PC-3 (cell line): ENCODE data around the gene SLC12A3. TPM values are rescaled to one million over a fixed set of nuclear protein-coding genes. Genes with fewer than 3 reads are reported as not detected.

Experiments
- ATAC-seq: fragments of 200-7000 bp; cut with Tn5 transposase; 2 replicates; pipeline ENCODE4 v1.9.1; 2020; ENCODE audit warnings: mild to moderate bottlenecking, moderate library complexity
- Bru-seq: library from RNA; stranded (reverse); fragments of 400-500 nt; gene quantifications from one replicate; lab custom pipeline; 2021; lab: Mats Ljungman, UMichigan
- BruChase-seq, 2 experiments: library from RNA; stranded (reverse); fragments of 400-500 nt; gene quantifications; one replicate each; lab custom pipeline; 2021; lab: Mats Ljungman, UMichigan
- BruUV-seq: library from RNA; stranded (reverse); fragments of 400-500 nt; replicated peaks from 2 replicates; lab custom pipeline; 2021; lab: Mats Ljungman, UMichigan
- CTCF ChIA-PET: fragments of 300-600 bp; sonication (Branson Sonifier 250); formaldehyde crosslinking; loops from one replicate; lab custom pipeline; 2022; ENCODE audit warnings: antibody characterized with exemption; lab: Charles Lee
- POLR2A ChIA-PET: fragments of 300-600 bp; sonication (Branson Sonifier 250); formaldehyde crosslinking; loops from one replicate; lab custom pipeline; 2022; ENCODE audit warnings: antibody characterized with exemption; ENCODE audit not compliant: unreplicated experiment; lab: Charles Lee
- DNase-seq: peaks from one replicate; pipeline ENCODE4 v3.0.0-alpha.2; 2015
- H2AFZ ChIP-seq: fragments of 300-600 bp; sonication (generic); 2 replicates; pipeline ENCODE4 v1.6.0; 2016; ENCODE audit warnings: antibody characterized with exemption, low read length
- H3F3A ChIP-seq: fragments of 300-600 bp; sonication (generic); one replicate; pipeline ENCODE4 v1.6.0; 2017; ENCODE audit warnings: antibody characterized with exemption, low read length, control low read depth, mild to moderate bottlenecking; ENCODE audit not compliant: unreplicated experiment
- H3K27ac ChIP-seq: fragments of 300-600 bp; sonication (generic); 2 replicates; pipeline ENCODE4 v1.5.1; 2016; ENCODE audit warnings: mild to moderate bottlenecking, low read length
- H3K27me3 ChIP-seq: fragments of 300-600 bp; sonication (generic); 2 replicates; pipeline ENCODE4 v1.6.1; 2016; ENCODE audit warnings: low read length, mixed read lengths
- H3K36me3 ChIP-seq: fragments of 300-600 bp; sonication (generic); 2 replicates; pipeline ENCODE4 v1.6.1; 2016; ENCODE audit warnings: low read depth, mixed run types, low read length, mixed read lengths
- H3K4me1 ChIP-seq: fragments of 300-600 bp; sonication (generic); 2 replicates; pipeline ENCODE4 v1.5.1; 2016; ENCODE audit warnings: low read length; ENCODE audit not compliant: insufficient read depth
- H3K4me2 ChIP-seq: fragments of 300-600 bp; sonication (generic); 2 replicates; pipeline ENCODE4 v1.6.0; 2016; ENCODE audit warnings: low read length
- H3K4me3 ChIP-seq: fragments of 300-600 bp; sonication (generic); 2 replicates; pipeline ENCODE4 v1.5.1; 2016; ENCODE audit warnings: mild to moderate bottlenecking, low read length, mixed read lengths
- H3K79me2 ChIP-seq: fragments of 300-600 bp; sonication (generic); 2 replicates; pipeline ENCODE4 v1.6.1; 2017; ENCODE audit warnings: low read length, mixed read lengths
- H3K9ac ChIP-seq: fragments of 300-600 bp; sonication (generic); 2 replicates; pipeline ENCODE4 v1.6.0; 2016; ENCODE audit warnings: mild to moderate bottlenecking, low read length
- H3K9me2 ChIP-seq: fragments of 300-600 bp; sonication (generic); replicated peaks from 2 replicates; pipeline ENCODE4 v1.6.1; 2016; ENCODE audit warnings: mixed run types, low read length, mixed read lengths
- H3K9me3 ChIP-seq: fragments of 300-600 bp; sonication (generic); 2 replicates; pipeline ENCODE4 v1.6.1; 2016; ENCODE audit warnings: low read length, mixed read lengths
- H4K20me1 ChIP-seq: fragments of 300-600 bp; sonication (generic); 2 replicates; pipeline ENCODE4 v1.6.1; 2016; ENCODE audit warnings: low read length, mixed read lengths
- CTCF ChIP-seq: fragments of 300-600 bp; sonication (generic); conservative IDR thresholded peaks from 2 replicates; pipeline ENCODE4 v1.5.1; 2017; ENCODE audit warnings: antibody characterized with exemption, low read depth, mild to moderate bottlenecking, low read length
- EZH2 ChIP-seq: fragments of 300-600 bp; sonication (generic); IDR thresholded peaks from one replicate; pipeline ENCODE4 v1.6.1; 2017; ENCODE audit warnings: antibody characterized with exemption, mild to moderate bottlenecking, low read length; ENCODE audit not compliant: unreplicated experiment
- EZH2phosphoT487 ChIP-seq: fragments of 300-600 bp; sonication (generic); IDR thresholded peaks from 2 replicates; pipeline ENCODE4 v1.6.1; 2018; ENCODE audit warnings: mild to moderate bottlenecking, antibody characterized with exemption, low read length, borderline replicate concordance
- intact Hi-C: fragments of 100-400 bp; cut with micrococcal nuclease; formaldehyde crosslinking; loops from 2 replicates; pipeline ENCODE4 v1.9.0; 2023
- long read RNA-seq: library from polyadenylated mRNA; unstranded; transcript quantifications from one replicate; pipeline ENCODE4 v2.0.0, GENCODE V29; 2021; ENCODE audit not compliant: unreplicated experiment
- total RNA-seq: library from RNA; depleted of rRNA; stranded (reverse); fragments of >200 nt; gene quantifications from 2 replicates; pipeline ENCODE4 v1.2.3, GENCODE V29; 2014; rRNA removed

Gene SLC12A3
- total RNA-seq = not detected in 2 replicates
- percentile 2 among the genes with signal in this experiment for Bru-seq, nascent RNA
- BruChase-seq, experiment 1, labeled RNA remaining after a 6-hour chase = percentile 15 among the genes with signal in this experiment
- BruChase-seq, experiment 2, labeled RNA remaining after a 2-hour chase = percentile 7 among the genes with signal in this experiment
- long read RNA-seq = 0 reads

GRCh38 chr16:56864960-56865359, at the start of gene SLC12A3:
Gene SLC12A3, plus strand, starts transcription at chr16:56865207. Its CDS starts 29 bp downstream, at chr16:56865236.
- DNase-seq (no peak), ATAC-seq (no peak)
- TF ChIP-seq EZH2 (no peak), EZH2phosphoT487 (no peak)
- no peaks in the 10 kb centered on the region for H3K79me2 ChIP-seq
- ChIA-PET POLR2A (no interaction called here), CTCF (no interaction called here)
- no TSS peak for BruUV-seq
- H3K36me3 ChIP-seq = no peaks in the 10 kb centered on the region
- H2AFZ ChIP-seq = no peak within 1 kb of the TSS
- no peaks in the 10 kb centered on the region for H3F3A ChIP-seq
- H3K4me1 ChIP-seq = no peaks in the 10 kb centered on the region
- H3K9me2 ChIP-seq = no peaks in the 10 kb centered on the region
- H3K9ac ChIP-seq = no peak within 1 kb of the TSS
- H3K4me2 ChIP-seq = no peak within 1 kb of the TSS
- intact Hi-C loops = loop anchor here (5.0 kb wide), 1 partner anchor 82 kb away; no protein-coding TSS in a partner anchor
- no peak within 1 kb of the TSS for H3K4me3 ChIP-seq
- no peaks in the 10 kb centered on the region for H3K27me3 ChIP-seq
- no peaks in the 10 kb centered on the region for H4K20me1 ChIP-seq
- no peaks in the 10 kb centered on the region for H3K9me3 ChIP-seq
- H3K27ac ChIP-seq = no peak within 1 kb of the TSS

GRCh38 chr16:56815721-56816120, 49.3 kb upstream of the SLC12A3 start:
- BruUV-seq = no TSS peak
- TF ChIP-seq CTCF (no peak), EZH2 (no peak), EZH2phosphoT487 (no peak)
- no peak for DNase-seq
- H3K9me2 ChIP-seq = no peaks in the 10 kb centered on the region
- H3K9ac ChIP-seq = no peak overlapping the region
- no peak overlapping the region for H3K4me3 ChIP-seq
- no peaks in the 10 kb centered on the region for H4K20me1 ChIP-seq
- ChIA-PET CTCF (no interaction called here), POLR2A (no interaction called here)
- H3F3A ChIP-seq = no peaks in the 10 kb centered on the region
- no peaks in the 10 kb centered on the region; the same call in 1 of the 2 replicates for H3K36me3 ChIP-seq
- no peaks in the 10 kb centered on the region for H3K9me3 ChIP-seq
- H3K27ac ChIP-seq = no peak overlapping the region
- no peak overlapping the region for H2AFZ ChIP-seq
- no peak overlapping the region for H3K4me2 ChIP-seq
- no peaks in the 10 kb centered on the region; the same call in 1 of the 2 replicates for H3K79me2 ChIP-seq
- peaks cover 18% of the 10 kb centered on the region for H3K4me1 ChIP-seq
- H3K27me3 ChIP-seq = no peaks in the 10 kb centered on the region
- ATAC-seq = no peak
- intact Hi-C loops = no loop called here

GRCh38 chr16:56817056-56817455, 48.0 kb upstream of the SLC12A3 start:
- intact Hi-C loops = no loop called here
- ChIA-PET CTCF (no interaction called here), POLR2A (no interaction called here)

More at GRCh38 chr16:56817056-56817455, 48.0 kb upstream of the SLC12A3 start:
- Histone ChIP-seq H3K9me3 (no peaks in the 10 kb centered on the region), H2AFZ (no peak overlapping the region), H3K79me2 (no peaks in the 10 kb centered on the region; the same call in 1 of the 2 replicates), H3K27ac (no peak overlapping the region), H3K4me2 (no peak overlapping the region), H3K4me3 (no peak overlapping the region), H3K27me3 (no peaks in the 10 kb centered on the region), H3K9ac (no peak overlapping the region), H4K20me1 (no peaks in the 10 kb centered on the region), H3K9me2 (no peaks in the 10 kb centered on the region), H3K36me3 (no peaks in the 10 kb centered on the region; the same call in 1 of the 2 replicates), H3F3A (no peaks in the 10 kb centered on the region), H3K4me1 (peaks cover 15% of the 10 kb centered on the region)
- no TSS peak for BruUV-seq
- no peak for TF ChIP-seq CTCF
- no peak for TF ChIP-seq EZH2phosphoT487
- TF ChIP-seq EZH2 = no peak
- ATAC-seq (no peak), DNase-seq (no peak)
